GM23248 (cell line): ENCODE data around the gene C9orf152. TPM values are rescaled to one million over a fixed set of nuclear protein-coding genes. Genes with fewer than 3 reads are reported as not detected.
"Not testable (repeated sequence)": the region's sequence is repeated elsewhere in the genome, so short reads cannot be mapped to it uniquely, and the experiment has no call there.

Experiments used
- DNase-seq: peaks from one replicate; pipeline ENCODE4 v3.0.0-alpha.2; 2015
- H2AFZ ChIP-seq: fragments of 200-600 bp; sonication (generic); 2 replicates; pipeline ENCODE4 v1.6.1; 2016; ENCODE audit warnings: antibody characterized with exemption
- H3F3A ChIP-seq: fragments of 200-600 bp; sonication (generic); 2 replicates; pipeline ENCODE4 v1.6.1; 2016; ENCODE audit warnings: mild to moderate bottlenecking, antibody characterized with exemption, mixed run types; ENCODE audit not compliant: insufficient read depth
- H3K27ac ChIP-seq: fragments of 200-600 bp; sonication (generic); 2 replicates; pipeline ENCODE4 v1.5.1; 2016; ENCODE audit warnings: mild to moderate bottlenecking
- H3K27me3 ChIP-seq: fragments of 200-600 bp; sonication (generic); replicated peaks from 2 replicates; pipeline ENCODE4 v1.6.1; 2016; ENCODE audit warnings: mild to moderate bottlenecking; ENCODE audit not compliant: insufficient read depth
- H3K36me3 ChIP-seq: fragments of 200-600 bp; sonication (generic); 2 replicates; pipeline ENCODE4 v1.6.1; 2016; ENCODE audit warnings: low read depth, mild to moderate bottlenecking
- H3K4me1 ChIP-seq: fragments of 200-600 bp; sonication (generic); 2 replicates; pipeline ENCODE4 v1.6.1; 2016; ENCODE audit warnings: mild to moderate bottlenecking; ENCODE audit not compliant: insufficient read depth
- H3K4me2 ChIP-seq: fragments of 200-600 bp; sonication (generic); one replicate; pipeline ENCODE4 v1.6.1; 2016; ENCODE audit warnings: mild to moderate bottlenecking; ENCODE audit not compliant: unreplicated experiment
- H3K4me3 ChIP-seq: fragments of 200-600 bp; sonication (generic); 2 replicates; pipeline ENCODE4 v1.5.1; 2016; ENCODE audit warnings: mild to moderate bottlenecking
- H3K79me2 ChIP-seq: fragments of 200-600 bp; sonication (generic); 2 replicates; pipeline ENCODE4 v1.6.1; 2016; ENCODE audit warnings: mild to moderate bottlenecking; ENCODE audit not compliant: insufficient read depth
- H3K9ac ChIP-seq: fragments of 200-600 bp; sonication (generic); 2 replicates; pipeline ENCODE4 v1.6.1; 2016; ENCODE audit warnings: mild to moderate bottlenecking
- H3K9me2 ChIP-seq: fragments of 200-600 bp; sonication (generic); 2 replicates; pipeline ENCODE4 v1.6.1; 2016; ENCODE audit warnings: mixed run types, mild to moderate bottlenecking, moderate library complexity; ENCODE audit not compliant: insufficient read depth
- H3K9me3 ChIP-seq: fragments of 200-600 bp; sonication (generic); one replicate; pipeline ENCODE4 v1.6.1; 2017; ENCODE audit warnings: low read depth
- H4K20me1 ChIP-seq: fragments of 200-600 bp; sonication (generic); 2 replicates; pipeline ENCODE4 v1.6.0; 2016; ENCODE audit not compliant: insufficient read depth
- EZH2 ChIP-seq: fragments of 200-600 bp; sonication (generic); IDR thresholded peaks from 2 replicates; pipeline ENCODE4 v1.6.1; 2018; ENCODE audit warnings: antibody characterized with exemption, mild to moderate bottlenecking; ENCODE audit not compliant: insufficient read depth, poor library complexity, severe bottlenecking
- EZH2phosphoT487 ChIP-seq: fragments of 200-600 bp; sonication (generic); IDR thresholded peaks from 2 replicates; pipeline ENCODE4 v1.6.1; 2018; ENCODE audit warnings: antibody characterized with exemption, moderate library complexity, mild to moderate bottlenecking, low read depth; ENCODE audit not compliant: insufficient read depth
- WGBS, 2 experiments: methylation state at CpG; one replicate each; pipeline ENCODE4 v1.1.6; 2015 to 2017; ENCODE audit warnings: low lambda C conversion rate in 2 of 2, low coverage in 1 of 2; ENCODE audit errors: missing lambda C conversion rate in 2 of 2; 5-methylcytosine and 5-hydroxymethylcytosine counted together
- in situ Hi-C: fragments of 300-500 bp; cut with MboI; formaldehyde crosslinking; loops from 2 replicates; pipeline ENCODE4 v1.15.0; 2020
- polyA plus RNA-seq: library from polyadenylated mRNA; unstranded; fragments of >200 nt; fragmentation: Nextera tagmentation; extraction: Ambion mirVana; gene quantifications from 2 replicates; pipeline ENCODE4 v1.2.1, GENCODE V29; 2016
- total RNA-seq: library from RNA; depleted of rRNA; stranded (reverse); fragments of >200 nt; shearing (Covaris generic); gene quantifications from 2 replicates; pipeline ENCODE4 v1.2.3, GENCODE V29; 2014

C9orf152 gene
- total and polyA plus RNA-seq, 2 experiments from 2014 or later, result not detected

GRCh38 chr9:110214090-110214489, 6.1 kb upstream of the C9orf152 start:
- no peaks in the 10 kb centered on the region for H3F3A ChIP-seq
- H3K27me3 ChIP-seq, result no peaks in the 10 kb centered on the region; the same call in 1 of the 2 replicates
- in situ Hi-C loops, result loop anchor here (25.0 kb wide), 1 partner anchor 627 kb away; no protein-coding TSS in a partner anchor
- H3K9me2 ChIP-seq, result no peaks in the 10 kb centered on the region
- H3K4me1 ChIP-seq, result no peaks in the 10 kb centered on the region
- peak; percentile 21 for DNase-seq
- no peak for TF ChIP-seq EZH2phosphoT487
- no peak for TF ChIP-seq EZH2
- no peak overlapping the region for H2AFZ ChIP-seq
- H3K4me3 ChIP-seq, result no peak overlapping the region
- H3K9ac ChIP-seq, result no peak overlapping the region
- H3K79me2 ChIP-seq, result no peaks in the 10 kb centered on the region
- H3K27ac ChIP-seq, result no peak overlapping the region
- no peaks in the 10 kb centered on the region for H4K20me1 ChIP-seq
- H3K36me3 ChIP-seq, result no peaks in the 10 kb centered on the region
- H3K9me3 ChIP-seq, result no peaks in the 10 kb centered on the region
- 84 to 90% methylated on average over 6 of the region's 6 CpGs for WGBS, 2 experiments
- no peak overlapping the region for H3K4me2 ChIP-seq

DNA sequence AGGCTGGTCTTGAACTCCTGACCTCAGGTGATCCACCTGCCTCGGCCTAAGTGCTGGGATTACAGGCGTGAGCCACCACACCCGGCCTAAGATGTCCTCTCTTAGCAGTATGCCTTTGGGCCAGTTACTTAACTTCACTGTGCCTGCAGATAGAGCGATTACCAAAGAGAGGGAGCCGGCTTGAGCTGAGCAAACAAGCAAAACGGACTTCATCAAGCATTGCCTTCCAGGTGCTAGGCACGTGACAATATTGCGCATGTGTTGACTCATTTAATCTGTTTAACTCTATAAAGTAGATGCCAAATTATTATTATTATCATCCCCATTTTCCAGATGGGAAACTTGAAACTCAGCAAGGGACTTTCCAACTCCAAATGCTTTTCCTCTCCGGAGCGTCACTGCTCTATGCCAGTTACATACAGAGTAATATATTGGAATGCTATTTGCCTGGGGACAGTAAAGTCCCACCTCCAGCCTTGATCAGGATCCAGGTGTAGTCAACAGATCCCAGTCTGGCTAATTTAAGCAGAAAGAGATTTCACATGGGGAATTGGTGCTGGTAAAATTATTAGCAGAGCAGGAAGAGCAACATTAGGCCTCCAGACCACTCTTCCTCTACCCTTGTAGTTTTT, 5.6 kb upstream of the C9orf152 start:
- in situ Hi-C loops, result loop anchor here (25.0 kb wide), 1 partner anchor 626 kb away; no protein-coding TSS in a partner anchor
- H3F3A ChIP-seq, result no peaks in the 10 kb centered on the region
- H3K9me2 ChIP-seq, result no peaks in the 10 kb centered on the region
- no peaks in the 10 kb centered on the region for H3K36me3 ChIP-seq
- no peak overlapping the region for H2AFZ ChIP-seq
- H3K9me3 ChIP-seq, result no peaks in the 10 kb centered on the region
- H4K20me1 ChIP-seq, result no peaks in the 10 kb centered on the region
- 81 to 82% methylated on average over 10 of the region's 10 CpGs for WGBS, 2 experiments
- H3K27ac ChIP-seq, result no peak overlapping the region
- H3K4me2 ChIP-seq, result no peak overlapping the region
- TF ChIP-seq EZH2phosphoT487, result no peak
- TF ChIP-seq EZH2, result no peak
- H3K4me1 ChIP-seq, result no peaks in the 10 kb centered on the region
- no peak for DNase-seq
- no peak overlapping the region for H3K9ac ChIP-seq
- no peaks in the 10 kb centered on the region; the same call in 1 of the 2 replicates for H3K27me3 ChIP-seq
- H3K79me2 ChIP-seq, result no peaks in the 10 kb centered on the region
- no peak overlapping the region for H3K4me3 ChIP-seq

GRCh38 chr9:110207071-110207641, 803 bp downstream of the C9orf152 start:
- no peak for DNase-seq
- Histone ChIP-seq H2AFZ (no peak overlapping the region), H3K4me1 (no peaks in the 10 kb centered on the region), H3K36me3 (no peaks in the 10 kb centered on the region), H3K9me2 (no peaks in the 10 kb centered on the region), H3K79me2 (no peaks in the 10 kb centered on the region), H3K4me2 (no peak overlapping the region), H3K27me3 (no peaks in the 10 kb centered on the region; the same call in 1 of the 2 replicates), H3K4me3 (no peak overlapping the region), H3K9me3 (no peaks in the 10 kb centered on the region), H3K9ac (no peak overlapping the region), H3K27ac (no peak overlapping the region), H3F3A (no peaks in the 10 kb centered on the region), H4K20me1 (no peaks in the 10 kb centered on the region)
- 70 to 86% methylated on average over 3 to 6 of the region's 6 CpGs for WGBS, 2 experiments
- in situ Hi-C loops, result loop anchor here (25.0 kb wide), 1 partner anchor 620 kb away; no protein-coding TSS in a partner anchor
- TF ChIP-seq EZH2, result no peak
- TF ChIP-seq EZH2phosphoT487, result no peak

- Histone ChIP-seq H3K4me2 (no peak overlapping the region), H2AFZ (no peak overlapping the region), H3K36me3 (no peaks in the 10 kb centered on the region), H3F3A (no peaks in the 10 kb centered on the region), H4K20me1 (no peaks in the 10 kb centered on the region), H3K79me2 (no peaks in the 10 kb centered on the region), H3K9me2 (no peaks in the 10 kb centered on the region), H3K27me3 (no peaks in the 10 kb centered on the region; the same call in 1 of the 2 replicates), H3K4me3 (no peak overlapping the region), H3K4me1 (no peaks in the 10 kb centered on the region), H3K27ac (no peak overlapping the region), H3K9me3 (no peaks in the 10 kb centered on the region), H3K9ac (no peak overlapping the region)
- 21 to 41% methylated on average over 1 of the region's 1 CpG for WGBS, 2 experiments
- DNase-seq, result no peak
- in situ Hi-C loops, result loop anchor here (25.0 kb wide), 1 partner anchor 619 kb away; no protein-coding TSS in a partner anchor
- TF ChIP-seq EZH2 (no peak), EZH2phosphoT487 (no peak)
Observed at GRCh38 chr9:110206389-110206788, 1.6 kb downstream of the C9orf152 start.

- H3F3A ChIP-seq, DNase-seq, H3K79me2 ChIP-seq, H4K20me1 ChIP-seq, H3K27me3 ChIP-seq, H3K4me2 ChIP-seq, H3K9me2 ChIP-seq, H3K9ac ChIP-seq, H3K9me3 ChIP-seq, H3K27ac ChIP-seq, H2AFZ ChIP-seq, H3K4me1 ChIP-seq, H3K36me3 ChIP-seq, H3K4me3 ChIP-seq: not testable (repeated sequence)
- 60 to 69% methylated on average over 5 of the region's 5 CpGs for WGBS, 2 experiments
- in situ Hi-C loops, result loop anchor here (25.0 kb wide), 1 partner anchor 618 kb away; no protein-coding TSS in a partner anchor
Observed at GRCh38 chr9:110205612-110206011, 2.3 kb downstream of the C9orf152 start.
